Mammary epithelial cell (primary cell): ENCODE results near the gene SEMA6B.

ENCODE experiments used
- CTCF ChIP-seq, 2 donors: IDR thresholded peaks in 1 of 2; conservative IDR thresholded peaks in 1 of 2; 2 replicates each; pipeline ENCODE4 v1.5.1; 2011 to 2012; ENCODE audit warnings: inconsistent platforms in 2 of 2, low read length in 2 of 2, mild to moderate bottlenecking in 2 of 2, control low read depth in 1 of 2, low read depth in 1 of 2; ENCODE audit not compliant: insufficient read depth in 1 of 2; ENCODE audit errors: extremely low read depth in 1 of 2
- EZH2 ChIP-seq: IDR thresholded peaks from 2 replicates; pipeline ENCODE4 v1.6.1; 2012; ENCODE audit warnings: low read length, inconsistent platforms, borderline replicate concordance

- TF ChIP-seq CTCF (conservative IDR thresholded peaks at IDR 0.05 in 1 of 2, IDR thresholded peaks at IDR 0.05 in 1 of 2; ENCODE audit: extremely low read depth in 1 of 2, insufficient read depth in 1 of 2, low read depth in 1 of 2, low read length in 2 of 2) (no peak), EZH2 (no peak)
These were observed 38.2 kb downstream of the SEMA6B start for GRCh38 chr19:4521170-4521887.
